ENCODE results near the gene TSKU. TPM values are rescaled to one million over a fixed set of nuclear protein-coding genes. Genes with fewer than 3 reads are reported as not detected.

TSKU gene
- total RNA-seq, 2 donors from 2014 or later = 71.2 to 72.8 TPM

DNA sequence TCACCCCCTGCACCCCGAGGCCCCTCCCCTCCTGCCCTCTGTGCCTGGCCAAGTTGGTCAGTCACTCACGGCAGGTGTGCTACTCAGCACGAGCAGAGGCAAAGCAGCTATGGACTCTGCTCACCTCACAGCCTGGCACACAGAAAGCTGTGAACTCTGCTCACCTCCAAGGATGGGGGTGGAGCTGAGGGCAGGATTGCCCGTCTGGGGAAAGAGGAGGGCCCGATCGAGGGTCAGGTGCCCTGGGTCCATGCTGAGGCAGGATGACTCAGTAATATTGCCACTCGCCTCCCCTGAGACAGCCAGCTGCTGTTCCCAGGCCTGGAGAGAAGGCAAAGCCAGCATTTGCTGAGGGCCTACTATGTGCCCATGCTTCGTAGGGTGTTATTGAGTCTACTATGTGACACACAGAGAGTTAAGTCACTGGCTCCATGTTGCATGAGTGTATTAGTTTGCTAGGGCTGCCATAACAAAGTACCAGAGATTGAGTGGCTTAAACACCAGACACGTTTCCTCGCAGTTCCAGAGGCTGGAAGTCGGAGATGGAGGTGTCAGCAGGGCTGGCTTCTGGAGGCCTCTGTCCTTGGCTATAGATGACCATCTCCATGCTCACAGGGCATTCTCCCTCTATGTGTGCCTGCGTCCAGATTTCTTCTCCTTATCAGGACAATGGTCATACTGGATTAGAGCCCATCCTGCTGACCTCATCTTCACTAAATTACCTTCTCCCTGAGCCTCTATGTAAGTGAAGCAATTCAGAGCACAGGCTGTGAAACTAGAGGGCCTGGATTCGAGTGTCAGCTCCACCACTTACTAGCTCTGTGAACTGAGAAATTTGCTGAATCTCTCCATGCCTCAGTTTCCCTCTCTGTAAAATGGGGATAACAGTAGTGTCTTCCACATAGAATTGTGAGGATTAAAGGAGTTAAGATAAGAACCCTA is 13.2 kb upstream of the TSKU start:
- TF ChIP-seq POLR2AphosphoS5 (IDR thresholded peaks at IDR 0.05) = no peak
- peak; percentile 15 for TF ChIP-seq POLR2A (IDR thresholded peaks at IDR 0.05)
- TF ChIP-seq, protein P1, sequence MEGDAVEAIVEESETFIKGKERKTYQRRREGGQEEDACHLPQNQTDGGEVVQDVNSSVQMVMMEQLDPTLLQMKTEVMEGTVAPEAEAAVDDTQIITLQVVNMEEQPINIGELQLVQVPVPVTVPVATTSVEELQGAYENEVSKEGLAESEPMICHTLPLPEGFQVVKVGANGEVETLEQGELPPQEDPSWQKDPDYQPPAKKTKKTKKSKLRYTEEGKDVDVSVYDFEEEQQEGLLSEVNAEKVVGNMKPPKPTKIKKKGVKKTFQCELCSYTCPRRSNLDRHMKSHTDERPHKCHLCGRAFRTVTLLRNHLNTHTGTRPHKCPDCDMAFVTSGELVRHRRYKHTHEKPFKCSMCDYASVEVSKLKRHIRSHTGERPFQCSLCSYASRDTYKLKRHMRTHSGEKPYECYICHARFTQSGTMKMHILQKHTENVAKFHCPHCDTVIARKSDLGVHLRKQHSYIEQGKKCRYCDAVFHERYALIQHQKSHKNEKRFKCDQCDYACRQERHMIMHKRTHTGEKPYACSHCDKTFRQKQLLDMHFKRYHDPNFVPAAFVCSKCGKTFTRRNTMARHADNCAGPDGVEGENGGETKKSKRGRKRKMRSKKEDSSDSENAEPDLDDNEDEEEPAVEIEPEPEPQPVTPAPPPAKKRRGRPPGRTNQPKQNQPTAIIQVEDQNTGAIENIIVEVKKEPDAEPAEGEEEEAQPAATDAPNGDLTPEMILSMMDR (IDR thresholded peaks at IDR 0.05) = no peak
- H3K27me3 ChIP-seq (replicated peaks; ENCODE audit: insufficient read depth) = no peaks in the 10 kb centered on the region
- DNase-seq (ENCODE audit: low spot score) = no peak
- no peak overlapping the region for H3K4me3 ChIP-seq
- peaks cover 50% of the 10 kb centered on the region for H3K4me1 ChIP-seq (replicated peaks)
- intact Hi-C loops (cut with DNase I) = no loop called here
- H3K27ac ChIP-seq = peak overlapping the region; percentile 78 to 79
- H3K36me3 ChIP-seq = no peaks in the 10 kb centered on the region
- WGBS = 88% methylated on average over 13 of the region's 13 CpGs
- H3K9me3 ChIP-seq = no peaks in the 10 kb centered on the region

DNA sequence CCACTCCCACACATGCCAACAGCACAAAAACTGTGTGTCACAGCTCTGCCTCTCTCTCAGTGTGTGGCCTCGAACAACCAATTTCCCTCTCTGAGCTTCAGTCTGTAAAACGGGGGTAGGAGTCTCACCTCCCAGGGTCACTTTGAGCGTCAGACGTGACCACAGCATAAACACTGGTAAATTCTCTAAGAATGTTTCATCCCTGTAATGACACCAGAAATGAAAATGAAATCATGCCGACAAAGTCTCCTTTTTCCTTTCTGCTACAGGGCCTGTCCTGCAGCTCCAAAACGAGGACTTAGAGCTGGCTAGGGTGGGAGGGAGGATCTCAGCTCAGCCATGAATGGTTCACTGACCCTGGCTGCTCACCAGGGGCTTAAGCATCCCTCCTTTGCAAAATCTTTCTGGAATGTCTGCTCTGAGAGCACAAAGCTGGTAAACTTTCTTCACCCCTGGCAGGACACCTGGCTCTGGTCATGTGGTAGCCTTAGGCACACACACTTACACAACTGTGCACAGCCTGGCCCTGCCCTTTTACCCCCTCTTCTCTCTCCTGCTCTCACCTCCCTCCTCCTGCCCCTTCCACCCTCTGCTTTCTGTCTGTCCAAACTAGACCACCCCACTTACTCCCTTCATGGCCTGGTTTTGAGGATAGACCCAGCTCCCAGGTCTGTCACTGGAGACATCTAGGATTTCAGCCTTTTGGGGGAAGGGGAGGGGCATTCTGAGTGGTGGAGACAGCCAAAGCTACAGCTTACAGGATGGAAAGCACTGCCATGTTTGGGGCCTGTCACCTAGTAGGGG is 12.3 kb upstream of the TSKU start:
- DNase-seq (ENCODE audit: low spot score) = peak; percentile 63
- no peaks in the 10 kb centered on the region for H3K9me3 ChIP-seq
- H3K27me3 ChIP-seq (replicated peaks; ENCODE audit: insufficient read depth) = no peaks in the 10 kb centered on the region
- no peaks in the 10 kb centered on the region for H3K36me3 ChIP-seq
- H3K4me1 ChIP-seq (replicated peaks) = peaks cover 50% of the 10 kb centered on the region
- intact Hi-C loops (cut with DNase I) = no loop called here
- TF ChIP-seq POLR2AphosphoS5 (IDR thresholded peaks at IDR 0.05) = peak; percentile 73
- TF ChIP-seq POLR2A (IDR thresholded peaks at IDR 0.05) = no peak
- peak overlapping the region; percentile 78 to 79 for H3K27ac ChIP-seq
- H3K4me3 ChIP-seq = no peak overlapping the region
- WGBS = 22% methylated on average over 6 of the region's 6 CpGs

- peaks cover 50% of the 10 kb centered on the region for H3K4me1 ChIP-seq (replicated peaks)
- DNase-seq (ENCODE audit: low spot score) = no peak
- intact Hi-C loops (cut with DNase I) = no loop called here
- H3K27ac ChIP-seq = peak overlapping the region; percentile 78 to 79
- H3K4me3 ChIP-seq = no peak overlapping the region
- H3K36me3 ChIP-seq = no peaks in the 10 kb centered on the region
- TF ChIP-seq, protein P1 (IDR thresholded peaks at IDR 0.05) = no peak
- TF ChIP-seq POLR2A (IDR thresholded peaks at IDR 0.05) = no peak
- TF ChIP-seq POLR2AphosphoS5 (IDR thresholded peaks at IDR 0.05) = no peak
- 87% methylated on average over 8 of the region's 8 CpGs for WGBS
- H3K9me3 ChIP-seq = no peaks in the 10 kb centered on the region
- no peaks in the 10 kb centered on the region for H3K27me3 ChIP-seq (replicated peaks; ENCODE audit: insufficient read depth)
Observed at GRCh38 chr11:76771446-76772099, 11.6 kb upstream of the TSKU start.

DNA sequence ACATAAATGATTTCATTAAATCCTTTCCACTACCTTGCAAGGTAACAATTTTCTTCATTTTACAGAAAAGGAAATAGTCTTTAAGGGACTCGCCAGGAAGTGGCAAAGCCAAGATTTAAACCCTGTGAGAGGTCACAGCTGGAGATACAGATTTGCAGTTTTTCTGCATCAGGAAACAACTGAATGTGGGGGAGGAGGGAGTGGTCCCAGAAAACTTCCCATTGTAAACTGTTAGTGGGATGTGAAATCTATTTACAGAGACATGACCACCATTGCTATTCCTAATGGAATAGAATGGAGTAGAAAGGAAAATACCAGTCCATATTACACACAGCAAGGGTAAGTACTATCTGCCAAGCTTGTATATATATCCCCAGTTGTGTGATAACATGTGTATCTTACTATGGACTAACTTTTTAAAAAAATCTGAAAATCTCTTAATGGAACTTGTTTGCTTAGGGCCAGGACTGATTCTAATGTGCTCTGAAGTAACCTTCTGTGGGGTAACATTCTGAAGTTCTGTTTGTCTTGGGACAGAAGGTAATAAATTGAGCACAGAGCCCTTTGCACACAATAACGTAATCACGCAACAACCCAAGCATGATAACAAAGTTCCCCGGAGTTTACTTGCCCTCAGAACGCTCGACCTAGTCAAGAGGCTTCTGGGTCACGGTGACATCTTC is 10.9 kb upstream of the TSKU start:
- H3K4me1 ChIP-seq (replicated peaks) = peaks cover 50% of the 10 kb centered on the region

More for the DNA sequence above, 10.9 kb upstream of the TSKU start:
- intact Hi-C loops (cut with DNase I) = no loop called here
- DNase-seq (ENCODE audit: low spot score) = no peak
- H3K27me3 ChIP-seq (replicated peaks; ENCODE audit: insufficient read depth) = no peaks in the 10 kb centered on the region
- no peaks in the 10 kb centered on the region for H3K36me3 ChIP-seq
- 26% methylated on average over 7 of the region's 7 CpGs for WGBS
- TF ChIP-seq POLR2A (IDR thresholded peaks at IDR 0.05) = no peak
- TF ChIP-seq, protein P1 (IDR thresholded peaks at IDR 0.05) = no peak
- peak; percentile 60 for TF ChIP-seq POLR2AphosphoS5 (IDR thresholded peaks at IDR 0.05)
- no peaks in the 10 kb centered on the region for H3K9me3 ChIP-seq
- H3K27ac ChIP-seq = peak overlapping the region; percentile 78 to 79
- no peak overlapping the region for H3K4me3 ChIP-seq
